A549 treated with ZK216348 at 1 μM for 4 hours (cell line): Measurements from ENCODE around the gene KCNT1. TPM values are rescaled to one million over a fixed set of nuclear protein-coding genes. Genes with fewer than 3 reads are reported as not detected.

ENCODE experiments used
- total RNA-seq: library from RNA; stranded (reverse); fragments of 200-300 nt; extraction: Qiagen RNA extraction; gene quantifications from 5 replicates; pipeline ENCODE4 v1.2.3, GENCODE V29; 2022; ENCODE audit warnings: low read depth

KCNT1 gene
- not detected in 5 replicates for total RNA-seq

DNA sequence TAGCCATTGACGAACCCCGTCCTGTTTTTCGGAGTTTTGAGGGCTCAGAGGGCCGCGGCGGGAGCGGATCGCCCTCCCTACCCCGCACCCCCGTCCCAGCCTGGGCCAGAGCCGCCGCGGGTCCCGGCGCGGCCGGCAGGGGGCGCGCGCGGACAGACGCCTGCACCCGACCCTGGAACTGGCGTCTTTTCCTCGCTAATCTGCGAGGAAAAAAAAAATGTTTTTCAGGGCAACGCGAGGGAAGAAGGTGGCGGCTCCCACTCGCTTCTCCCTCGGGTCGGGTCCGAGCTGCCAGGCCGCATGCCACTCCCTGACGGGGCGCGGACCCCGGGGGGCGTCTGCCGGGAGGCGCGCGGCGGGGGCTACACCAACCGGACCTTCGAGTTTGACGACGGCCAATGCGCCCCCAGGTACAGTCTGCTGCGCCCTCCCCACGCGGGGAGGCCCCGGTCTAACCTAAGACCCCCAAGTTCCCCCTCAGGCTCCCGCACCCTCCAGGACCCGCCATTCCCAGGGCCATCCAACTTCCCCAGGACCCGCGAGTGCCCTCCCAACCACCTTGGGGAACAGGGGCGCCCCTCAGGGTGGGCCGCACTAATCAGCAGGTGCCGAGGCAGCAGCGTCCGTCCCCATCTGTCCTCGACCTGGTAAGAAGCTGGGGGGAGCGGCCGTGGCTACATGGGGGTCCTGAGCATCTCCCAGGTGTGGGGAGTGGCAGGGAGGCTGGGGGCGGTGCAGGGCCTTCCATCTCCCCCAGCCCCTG, at the start of gene KCNT1:
KCNT1 (plus strand) TSS at position 227 of the 763 bp plus-strand sequence; CDS start at position 301, 74 bp downstream.

DNA sequence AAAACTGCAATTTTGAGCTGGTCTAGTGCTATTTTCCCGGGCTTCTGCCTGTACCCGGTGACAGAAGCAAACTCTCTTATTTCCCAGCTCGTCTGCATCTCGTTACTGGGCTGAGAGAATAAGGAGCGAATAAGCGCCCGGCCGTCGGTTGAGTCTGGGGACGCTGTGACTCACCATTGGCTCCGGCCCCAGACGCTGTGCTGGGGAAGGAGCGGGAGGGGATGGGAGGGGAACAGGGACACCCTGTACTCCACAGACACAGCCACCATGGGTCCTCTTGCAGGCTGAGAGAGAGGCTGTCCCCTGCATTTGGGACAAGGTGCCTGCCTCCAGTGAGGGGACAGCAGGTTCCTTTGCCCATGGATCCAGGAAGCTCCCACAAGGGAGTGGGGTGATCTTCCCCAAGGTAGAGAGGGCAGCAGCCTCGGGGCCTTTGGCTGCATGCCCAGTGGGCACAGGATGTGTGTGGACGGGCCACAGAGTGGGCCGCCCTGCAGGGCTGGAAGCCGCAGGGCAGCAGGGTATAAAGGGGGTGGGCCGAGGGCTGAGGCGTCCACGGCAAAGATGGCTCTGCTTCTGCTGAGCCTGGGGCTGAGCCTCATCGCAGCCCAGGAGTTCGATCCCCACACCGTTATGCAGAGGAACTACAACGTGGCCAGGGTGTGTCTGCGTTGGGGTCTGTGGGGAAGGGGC, 39.1 kb upstream of the KCNT1 start, which contains the start of gene LCN9:
LCN9 (plus strand) TSS at position 552 of the 693 bp plus-strand sequence; CDS start at position 565, 13 bp downstream.

DNA sequence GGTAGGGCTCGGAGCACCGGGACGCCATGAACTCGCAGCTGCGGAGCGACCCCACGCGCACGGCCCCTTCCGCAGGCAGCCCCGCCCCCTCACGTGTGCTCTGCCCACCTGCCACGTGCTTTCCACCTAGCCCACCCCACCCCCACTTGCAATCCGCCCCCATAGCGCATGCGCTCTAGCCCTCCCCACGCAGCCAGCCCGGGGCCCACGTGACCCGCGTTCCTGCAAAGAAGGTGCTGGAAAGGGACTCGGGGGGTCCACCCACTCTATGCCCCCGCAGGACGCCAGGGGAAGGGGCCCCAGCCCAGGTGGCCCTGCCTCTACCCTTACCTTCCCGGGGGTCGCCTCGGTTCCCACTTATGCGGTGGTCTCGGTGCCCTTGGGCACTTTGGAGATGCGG, 2.5 kb upstream of the KCNT1 start, which contains the start of gene SOHLH1:
SOHLH1 (minus strand) TSS at position 42 of the 400 bp plus-strand sequence; CDS start at position 28, 14 bp downstream.

Other genes starting within 250 kb of the KCNT1 start
- 10.5 to 21.5 TPM (median 20.0 TPM) in 5 replicates for gene PPP1R26, start 222.4 kb upstream of the KCNT1 start, total RNA-seq
- gene MRPS2, start 201.5 kb upstream of the KCNT1 start, total RNA-seq = 82.9 to 136 TPM (median 127 TPM) in 5 replicates
- gene LCN1, start 180.7 kb upstream of the KCNT1 start, total RNA-seq = 0.53 TPM in 1 of 5 replicates, not detected in the others
- not detected in 5 replicates for gene OBP2A, start 156.1 kb upstream of the KCNT1 start, total RNA-seq
- 0.20 to 0.41 TPM in 2 of 5 replicates, not detected in the others for gene PAEP, start 140.4 kb upstream of the KCNT1 start, total RNA-seq
- not detected in 5 replicates for gene GLT6D1, start 62.6 kb upstream of the KCNT1 start, total RNA-seq
- not detected in 5 replicates for gene LCN9, start 38.9 kb upstream of the KCNT1 start, total RNA-seq
- gene SOHLH1, start 2.7 kb upstream of the KCNT1 start, total RNA-seq = not detected in 5 replicates
- 19.4 to 22.4 TPM (median 19.7 TPM) in 5 replicates for gene CAMSAP1, start 205.4 kb downstream of the KCNT1 start, total RNA-seq